ENCODE data around the gene MB.

Gene MB

GRCh38 chr22:35605369-35605680 lies 11.8 kb downstream of the MB start:
- Histone ChIP-seq H3K36me3 (ENCODE audit: control insufficient read depth in 2 of 2, insufficient read depth in 1 of 2, low read length in 2 of 2) (no peaks in the 10 kb centered on the region), H3K27ac (ENCODE audit: extremely low read depth, low read depth, low read length) (no peak overlapping the region), H3K9me3 (ENCODE audit: control insufficient read depth, insufficient read depth, low read depth, low read length) (no peaks in the 10 kb centered on the region), H3K4me3 (ENCODE audit: low read depth, low read length) (no peak overlapping the region), H3K4me1 (ENCODE audit: control insufficient read depth, insufficient read depth, low read length) (no peaks in the 10 kb centered on the region)
- TF ChIP-seq HOXD13 (CRISPR knock-in tag; IDR thresholded peaks at IDR 0.05; ENCODE audit: borderline replicate concordance) = no peak
- TF ChIP-seq ZNF548 (tag by site-specific recombination; IDR thresholded peaks at IDR 0.05) = no peak
- TF ChIP-seq ZNF837 (tag by site-specific recombination; IDR thresholded peaks at IDR 0.05) = no peak
- no peak for TF ChIP-seq ZNF398 (tag by site-specific recombination; IDR thresholded peaks at IDR 0.05)
- no peak for TF ChIP-seq RBAK (tag by site-specific recombination; IDR thresholded peaks at IDR 0.05)
- TF ChIP-seq ZNF692 (tag by site-specific recombination; IDR thresholded peaks at IDR 0.05) = no peak
- no peak for TF ChIP-seq ZNF341 (tag by site-specific recombination; IDR thresholded peaks at IDR 0.05; ENCODE audit: low read depth)
- TF ChIP-seq ZNF169 (tag by site-specific recombination; IDR thresholded peaks at IDR 0.05) = no peak
- no peak for TF ChIP-seq BCL6B (tag by site-specific recombination; IDR thresholded peaks at IDR 0.05)
- TF ChIP-seq ZXDB (tag by site-specific recombination; IDR thresholded peaks at IDR 0.05) = no peak
- no peak for TF ChIP-seq ZNF132 (tag by site-specific recombination; IDR thresholded peaks at IDR 0.05; ENCODE audit: borderline replicate concordance)
- CTCF ChIA-PET = interaction anchor here (0.7 to 1.0 kb wide), 3 partner anchors 12 to 246 kb away, joined by 3 read pairs; partner anchors contain the start of gene MB
- POLR2A ChIA-PET = no interaction called here

GRCh38 chr22:35604621-35605368 lies 12.3 kb downstream of the MB start:
- TF ChIP-seq EGR2 (tag by site-specific recombination; IDR thresholded peaks at IDR 0.05; ENCODE audit: low read depth) = peak; percentile 79
- peak; percentile 73 for TF ChIP-seq ZIC2 (tag by site-specific recombination; IDR thresholded peaks at IDR 0.05)
- 0 out of 2 replicates have a peak, but pooled peaks have one; percentile 19 for TF ChIP-seq KLF16 (tag by site-specific recombination; IDR thresholded peaks at IDR 0.05)
- TF ChIP-seq PRDM10 (tag by site-specific recombination; IDR thresholded peaks at IDR 0.05) = peak; percentile 24; the same call in 1 of the 2 replicates
- TF ChIP-seq ZNF394 (tag by site-specific recombination; IDR thresholded peaks at IDR 0.05; ENCODE audit: borderline replicate concordance) = no peak
- TF ChIP-seq ZNF140 (tag by site-specific recombination; IDR thresholded peaks at IDR 0.05) = no peak
- TF ChIP-seq ZNF623 (tag by site-specific recombination; IDR thresholded peaks at IDR 0.05) = peak; percentile 57
- no peak for TF ChIP-seq ZNF837 (tag by site-specific recombination; IDR thresholded peaks at IDR 0.05)
- TF ChIP-seq ZFHX2 (tag by site-specific recombination; conservative IDR thresholded peaks at IDR 0.05) = peak; percentile 85
- peak; percentile 33; the same call in 1 of the 2 replicates for TF ChIP-seq GLIS2 (tag by site-specific recombination; IDR thresholded peaks at IDR 0.05)
- TF ChIP-seq ZFP69B (tag by site-specific recombination; IDR thresholded peaks at IDR 0.05) = peak; percentile 27; the same call in 1 of the 2 replicates
- TF ChIP-seq ZNF10 (tag by site-specific recombination; IDR thresholded peaks at IDR 0.05) = no peak
- TF ChIP-seq ZNF280C (tag by site-specific recombination; IDR thresholded peaks at IDR 0.05) = no peak
- TF ChIP-seq ZXDB (tag by site-specific recombination; IDR thresholded peaks at IDR 0.05) = no peak
- peak; percentile 82 for TF ChIP-seq GLIS1 (tag by site-specific recombination; IDR thresholded peaks at IDR 0.05)
- Histone ChIP-seq H3K4me1 (ENCODE audit: control insufficient read depth, insufficient read depth, low read length) (no peaks in the 10 kb centered on the region), H3K27ac (ENCODE audit: extremely low read depth, low read depth, low read length) (no peak overlapping the region), H3K36me3 (ENCODE audit: control insufficient read depth in 2 of 2, insufficient read depth in 1 of 2, low read length in 2 of 2) (no peaks in the 10 kb centered on the region), H3K4me3 (ENCODE audit: low read depth, low read length) (no peak overlapping the region), H3K9me3 (ENCODE audit: control insufficient read depth, insufficient read depth, low read depth, low read length) (no peaks in the 10 kb centered on the region)
- ChIA-PET CTCF (interaction anchor here (0.7 to 1.0 kb wide), 3 partner anchors 12 to 246 kb away, joined by 3 read pairs; partner anchors contain the start of gene MB), POLR2A (interaction anchor here (0.7 kb wide), 1 partner anchor 174 kb away, joined by 5 read pairs; no protein-coding TSS in a partner anchor)

Data from HEK293 (cell line).